HG03575 (cell line): Measurements from ENCODE around the gene CHST4.
A peak's percentile ranks its signal among the peaks of the same experiment; 100 is the strongest.
"Not testable (repeated sequence)": the region's sequence is repeated elsewhere in the genome, so short reads cannot be mapped to it uniquely, and the experiment has no call there.

Experiments used
- ATAC-seq: cut with Tn5 transposase; IDR thresholded peaks from one replicate; pipeline ENCODE4 v1.9.1; 2021; ENCODE audit not compliant: unreplicated experiment, insufficient number of reproducible peaks, low FRiP score; ENCODE audit errors: extremely low read depth

CHST4 gene

GRCh38 chr16:71515026-71515425, 11.2 kb upstream of the CHST4 start:
- no peak for ATAC-seq

DNA sequence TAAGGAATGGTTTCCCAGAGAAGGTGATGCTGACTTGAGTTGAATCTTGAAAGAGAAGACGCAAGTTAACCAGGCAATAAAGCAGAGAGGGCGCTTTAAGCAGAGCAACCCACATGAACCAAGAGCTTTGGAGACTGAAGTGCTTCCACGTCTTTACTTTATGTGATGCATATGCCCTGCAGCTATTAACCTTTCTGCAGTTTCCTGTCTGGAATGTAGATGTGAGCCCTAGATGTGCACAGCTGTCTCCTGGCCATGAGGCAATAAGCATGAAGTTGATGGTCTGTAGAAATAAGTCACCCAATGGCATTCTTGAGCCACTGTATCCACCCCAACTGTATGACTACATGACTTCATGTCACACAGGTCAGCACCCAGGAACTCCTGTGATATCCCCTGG, 5.7 kb upstream of the CHST4 start:
- no peak for ATAC-seq

DNA sequence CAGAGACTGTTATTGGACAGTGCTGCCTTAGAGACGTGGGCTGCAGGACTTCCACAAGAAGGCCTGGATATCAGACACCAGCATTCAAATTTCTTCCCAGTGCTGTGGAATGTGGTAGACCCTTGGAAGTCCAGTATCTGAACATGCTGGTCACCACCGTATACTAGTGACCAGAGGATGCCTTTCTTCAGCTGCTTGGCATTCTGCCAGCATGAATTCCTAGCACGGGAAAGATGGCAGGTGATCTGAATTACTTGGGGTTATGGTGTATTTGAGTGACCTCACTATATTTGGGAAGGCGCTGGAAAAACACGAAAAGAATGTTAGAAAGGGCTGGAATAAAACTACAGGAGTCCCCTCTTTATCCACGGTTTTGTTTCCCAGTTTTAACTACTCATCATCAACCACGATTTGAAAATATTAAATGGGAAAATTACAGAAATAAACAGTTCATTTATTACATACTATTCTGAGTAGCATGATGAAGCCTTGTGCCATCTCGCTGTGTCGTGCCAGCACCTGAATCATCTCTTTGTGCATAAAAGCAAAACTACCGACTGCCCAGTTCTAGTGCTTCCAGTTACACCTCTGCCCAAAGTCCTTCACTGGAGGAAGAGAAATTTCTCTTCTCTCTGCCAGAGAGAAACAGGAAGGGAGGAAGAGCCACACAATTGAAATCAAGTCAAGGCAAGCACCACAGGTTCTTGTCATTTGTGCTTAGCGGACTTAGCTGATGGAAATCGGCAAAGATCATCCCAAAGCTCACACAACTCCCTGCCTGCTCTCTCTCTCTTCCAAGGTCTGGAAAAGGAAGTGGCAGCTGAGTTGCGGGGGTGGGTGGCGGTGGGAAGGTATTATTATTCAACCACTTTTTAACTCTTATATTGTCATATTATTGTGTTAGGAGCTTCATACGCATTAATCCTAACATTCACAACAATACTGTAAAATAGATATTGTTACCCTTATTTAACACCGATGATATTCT, 1.4 kb upstream of the CHST4 start:
- ATAC-seq: no peak

DNA sequence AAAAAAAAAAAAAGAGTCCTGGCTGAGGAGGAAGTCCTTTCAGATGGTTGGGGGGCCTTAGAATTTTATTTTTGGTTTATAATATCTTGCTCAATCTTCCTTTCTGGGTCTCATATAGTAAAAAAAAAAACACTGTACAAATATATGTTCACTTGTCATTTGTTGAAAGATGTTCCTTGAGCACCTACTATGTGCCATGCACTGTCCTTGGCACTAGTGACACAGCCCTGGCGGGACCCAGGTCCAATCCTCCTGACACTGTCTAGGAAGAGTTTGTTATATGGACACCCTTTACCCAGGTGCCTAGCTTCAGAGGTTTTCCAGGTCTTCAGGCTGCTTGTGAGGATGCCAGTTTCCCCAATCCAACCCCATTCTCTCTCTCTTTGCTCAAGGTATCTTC, 2.0 kb downstream of the CHST4 start:
- no peak for ATAC-seq

DNA sequence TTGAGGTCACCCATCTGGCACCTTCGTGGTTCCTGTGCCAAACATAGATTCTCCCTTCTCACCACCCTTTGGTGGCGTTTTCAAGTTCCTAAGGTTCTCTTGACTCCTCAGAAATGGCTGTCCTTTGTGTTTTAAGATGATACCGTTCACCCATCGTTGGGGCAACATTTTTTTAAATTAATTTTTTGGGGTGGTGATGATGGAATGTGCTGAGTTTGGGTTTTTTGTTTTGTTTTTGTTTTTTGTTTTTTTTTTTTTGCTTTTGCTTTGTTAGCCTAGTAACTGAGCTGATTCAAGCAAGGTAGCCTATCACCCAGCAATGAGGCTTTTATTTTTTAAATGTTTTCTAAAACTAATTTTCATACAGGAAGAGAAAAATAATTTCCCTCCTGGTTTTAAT, 2.6 kb downstream of the CHST4 start:
- ATAC-seq: no peak

GRCh38 chr16:71532366-71532765, 6.1 kb downstream of the CHST4 start:
- ATAC-seq: no peak

GRCh38 chr16:71536752-71537499, 10.7 kb downstream of the CHST4 start:
- ATAC-seq: no peak

GRCh38 chr16:71537643-71538042, 11.4 kb downstream of the CHST4 start:
- no peak for ATAC-seq

DNA sequence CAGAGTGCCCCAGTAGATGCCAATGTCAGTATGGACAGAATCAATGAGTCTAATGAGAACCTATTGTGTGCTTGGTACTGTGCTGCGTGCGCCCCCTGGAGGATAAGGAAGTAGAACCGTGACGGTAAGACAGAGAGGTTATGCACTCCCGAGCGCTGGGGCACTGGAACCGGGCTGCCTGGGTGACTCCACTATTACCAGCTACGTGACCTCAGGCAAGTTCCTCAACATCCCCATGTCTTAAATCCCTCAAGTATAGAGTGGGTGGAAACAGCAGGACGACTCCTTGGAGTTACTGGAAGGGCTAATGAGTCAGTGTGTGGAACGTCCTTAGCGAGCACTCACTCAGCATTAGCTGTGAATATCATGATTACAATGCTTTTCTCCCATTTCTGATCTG, 16.2 kb downstream of the CHST4 start:
- ATAC-seq: no peak

GRCh38 chr16:71547168-71547567, 20.9 kb downstream of the CHST4 start:
- ATAC-seq: no peak

GRCh38 chr16:71552698-71553503, 26.7 kb downstream of the CHST4 start:
- no peak for ATAC-seq

GRCh38 chr16:71555230-71555891, 29.1 kb downstream of the CHST4 start:
- no peak for ATAC-seq

DNA sequence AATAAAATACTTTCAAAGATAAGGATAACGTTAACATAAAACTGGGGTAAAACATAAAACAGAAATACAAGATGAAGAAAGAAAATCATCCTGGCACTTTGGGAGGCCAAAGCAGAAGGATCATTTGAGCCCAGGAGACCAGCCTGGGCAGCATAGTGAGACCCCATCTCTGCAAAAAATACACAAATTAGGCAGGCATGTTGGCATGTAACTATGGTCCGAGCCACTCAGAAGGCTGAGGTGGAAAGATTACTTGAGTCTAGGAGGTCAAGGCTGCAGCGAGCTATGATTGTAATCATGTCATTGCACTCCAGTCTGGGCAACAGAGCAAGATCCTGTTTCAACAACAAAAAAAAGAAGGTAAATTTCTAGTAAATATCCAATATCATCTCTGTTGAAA, 31.1 kb downstream of the CHST4 start:
- no peak for ATAC-seq

GRCh38 chr16:71557954-71558582, 31.8 kb downstream of the CHST4 start:
- no peak for ATAC-seq

- ATAC-seq: no peak
These were observed 33.6 kb downstream of the CHST4 start for GRCh38 chr16:71559855-71560254.

GRCh38 chr16:71561886-71562285, 35.7 kb downstream of the CHST4 start:
- ATAC-seq: not testable (repeated sequence)

DNA sequence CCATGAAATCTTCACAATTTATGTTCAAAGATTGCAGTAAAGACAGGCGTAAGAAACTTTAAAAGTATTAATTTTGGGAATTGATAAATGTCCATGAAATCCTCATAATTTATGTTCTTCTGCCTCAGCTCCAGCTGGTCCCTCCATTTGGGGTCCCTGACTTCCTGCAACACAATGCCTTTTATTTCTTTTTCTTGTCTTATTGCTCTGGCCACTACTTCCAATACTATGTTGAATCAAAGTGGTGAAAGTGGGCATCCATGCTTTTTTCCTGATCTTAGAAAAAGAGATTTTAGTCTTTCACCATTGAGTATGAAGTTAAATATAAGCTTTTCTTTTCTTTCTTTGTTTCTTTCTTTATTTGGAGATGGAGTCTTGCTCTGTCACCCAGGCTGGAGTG, 36.3 kb downstream of the CHST4 start:
- ATAC-seq: no peak

- ATAC-seq: peak; percentile 80
These were observed 38.2 kb downstream of the CHST4 start for GRCh38 chr16:71564335-71564967.
